ENCODE results near the gene ST8SIA6.
"Not testable (repeated sequence)": the region's sequence is repeated elsewhere in the genome, so short reads cannot be mapped to it uniquely, and the experiment has no call there.

The ST8SIA6 gene

GRCh38 chr10:17457083-17457482, 2.7 kb upstream of the ST8SIA6 start:
- no peak for DNase-seq (ENCODE audit: low spot score)

- DNase-seq (ENCODE audit: low spot score), result no peak
These were observed 1.7 kb upstream of the ST8SIA6 start for GRCh38 chr10:17456032-17456548.

- no peak for DNase-seq (ENCODE audit: low spot score)
These were observed 673 bp upstream of the ST8SIA6 start for GRCh38 chr10:17455015-17455520.

GRCh38 chr10:17453373-17454091, 863 bp downstream of the ST8SIA6 start:
- DNase-seq (ENCODE audit: low spot score), result peak; percentile 60

- DNase-seq (ENCODE audit: low spot score), result no peak
These were observed 1.4 kb downstream of the ST8SIA6 start for GRCh38 chr10:17453035-17453372.

- peak; percentile 31 for DNase-seq (ENCODE audit: low spot score)
These were observed 2.1 kb downstream of the ST8SIA6 start for GRCh38 chr10:17452060-17452841.

- no peak for DNase-seq (ENCODE audit: low spot score)
These were observed 4.4 kb downstream of the ST8SIA6 start for GRCh38 chr10:17450024-17450423.

- no peak for DNase-seq (ENCODE audit: low spot score)
These were observed 8.9 kb downstream of the ST8SIA6 start for GRCh38 chr10:17445400-17445998.

GRCh38 chr10:17444388-17444714, 10.0 kb downstream of the ST8SIA6 start:
- DNase-seq (ENCODE audit: low spot score), result no peak

GRCh38 chr10:17443707-17444387, 10.5 kb downstream of the ST8SIA6 start:
- no peak for DNase-seq (ENCODE audit: low spot score)

GRCh38 chr10:17438583-17438982, 15.8 kb downstream of the ST8SIA6 start:
- DNase-seq (ENCODE audit: low spot score), result no peak

- DNase-seq (ENCODE audit: low spot score), result not testable (repeated sequence)
These were observed 17.8 kb downstream of the ST8SIA6 start for GRCh38 chr10:17436578-17436977.

GRCh38 chr10:17435953-17436352, 18.4 kb downstream of the ST8SIA6 start:
- DNase-seq (ENCODE audit: low spot score), result no peak

- no peak for DNase-seq (ENCODE audit: low spot score)
These were observed 19.2 kb downstream of the ST8SIA6 start for GRCh38 chr10:17435187-17435586.

GRCh38 chr10:17432723-17433122, 21.7 kb downstream of the ST8SIA6 start:
- DNase-seq (ENCODE audit: low spot score), result no peak

- no peak for DNase-seq (ENCODE audit: low spot score)
These were observed 22.5 kb downstream of the ST8SIA6 start for GRCh38 chr10:17431871-17432311.

GRCh38 chr10:17430647-17431355, 23.6 kb downstream of the ST8SIA6 start:
- DNase-seq (ENCODE audit: low spot score), result peak; percentile 85

- DNase-seq (ENCODE audit: low spot score), result no peak
These were observed 24.9 kb downstream of the ST8SIA6 start for GRCh38 chr10:17429490-17429889.

GRCh38 chr10:17428351-17429097, 25.9 kb downstream of the ST8SIA6 start:
- peak; percentile 73 for DNase-seq (ENCODE audit: low spot score)

GRCh38 chr10:17427666-17428350, 26.6 kb downstream of the ST8SIA6 start:
- DNase-seq (ENCODE audit: low spot score), result peak; percentile 57
